Stromal cell of bone marrow (primary cell): Measurements from ENCODE around the gene VGF.
A peak's percentile ranks its signal among the peaks of the same experiment; 100 is the strongest.
"Not testable (repeated sequence)": the region's sequence is repeated elsewhere in the genome, so short reads cannot be mapped to it uniquely, and the experiment has no call there.

Experiments
- DNase-seq: peaks from one replicate; pipeline ENCODE4 v3.0.0-alpha.2; 2012; ENCODE audit warnings: low read depth

The VGF gene

DNA sequence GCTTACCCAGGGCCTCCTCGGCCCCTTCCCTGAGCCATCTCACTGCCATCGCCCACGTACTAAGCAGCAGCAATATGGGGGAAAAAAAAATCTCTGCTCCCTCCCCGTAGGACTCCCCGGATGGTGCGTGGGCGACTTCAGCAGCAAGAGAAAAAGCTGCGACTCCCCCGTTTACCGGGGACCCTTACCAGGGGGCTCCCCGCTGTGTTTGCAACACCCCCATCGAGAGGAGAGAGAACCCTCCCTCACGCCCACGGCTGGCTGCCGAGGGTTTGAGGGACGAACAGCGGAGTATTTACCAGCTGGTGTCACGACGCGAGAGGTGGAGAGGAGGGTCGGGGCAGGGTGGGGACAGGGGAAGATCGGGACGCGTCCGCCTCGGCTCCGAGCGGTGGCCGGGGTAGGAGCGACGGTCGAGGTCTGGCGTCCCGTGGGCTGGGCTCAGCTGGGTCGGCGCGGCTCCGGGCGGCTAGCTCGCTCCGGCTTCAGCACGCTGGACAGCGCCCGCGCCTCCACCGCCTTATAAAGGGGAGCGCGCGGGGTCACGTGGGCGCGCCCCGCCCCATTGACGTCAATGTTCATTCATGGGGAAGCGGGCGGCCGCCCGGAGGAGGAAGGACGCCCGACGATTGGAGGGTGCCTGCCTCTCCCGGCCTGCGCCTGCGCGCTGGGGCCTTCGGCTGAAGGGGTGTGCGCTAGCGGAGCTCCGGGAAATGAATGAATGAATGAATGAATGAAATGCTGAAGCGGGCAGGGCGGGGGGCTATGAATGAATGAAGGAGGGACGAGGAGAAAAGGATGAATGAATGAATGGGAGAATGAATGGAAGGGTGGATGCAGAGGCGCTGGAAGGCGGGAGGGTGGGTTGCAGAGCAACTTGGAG lies at the start of gene VGF:
Gene VGF (minus strand): TSS at position 495 of the 883 bp plus-strand sequence. CDS start 726 bp downstream, outside the sequence.
- DNase-seq: peak; percentile 83

DNA sequence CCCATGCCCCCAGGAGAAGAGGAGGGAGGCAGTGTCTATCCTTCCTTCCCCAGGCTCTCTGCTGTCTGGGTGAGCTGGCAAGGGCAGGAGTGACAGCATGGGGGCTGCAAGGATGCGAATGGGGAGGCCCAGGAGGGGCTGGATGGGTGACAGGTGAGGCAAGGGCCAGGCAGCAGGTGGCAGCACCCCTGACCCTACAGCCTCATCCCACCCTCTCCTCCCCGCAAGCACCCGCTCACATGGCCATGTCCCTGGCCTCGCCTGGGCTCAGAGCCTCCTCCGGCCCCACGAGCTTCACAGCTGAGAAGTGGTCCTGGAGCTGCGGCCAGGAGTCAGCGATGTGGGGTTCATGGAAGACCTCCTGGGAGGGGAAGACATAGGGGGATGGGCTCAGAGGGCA lies 46.6 kb upstream of the VGF start:
- no peak for DNase-seq

DNA sequence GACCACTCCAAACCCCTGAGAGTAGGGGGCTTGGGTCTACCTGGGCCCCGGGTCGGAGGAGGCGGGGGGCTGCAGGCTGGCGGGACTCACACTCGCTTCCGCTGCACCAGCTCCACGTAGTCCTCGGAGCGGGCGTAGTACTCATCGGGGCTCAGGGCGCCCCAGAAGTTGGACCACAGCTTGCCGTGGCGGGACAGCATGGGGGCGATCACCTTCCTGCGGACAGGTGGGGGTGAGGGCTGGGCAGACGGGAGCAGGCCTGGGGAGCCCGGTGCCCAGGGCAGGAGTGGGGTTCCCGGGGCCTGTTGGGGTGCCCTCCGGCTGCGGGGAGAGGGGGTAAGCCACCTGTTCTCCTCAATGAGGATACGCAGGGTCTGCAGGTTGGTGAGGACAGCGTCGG lies 46.1 kb upstream of the VGF start:
- no peak for DNase-seq

DNA sequence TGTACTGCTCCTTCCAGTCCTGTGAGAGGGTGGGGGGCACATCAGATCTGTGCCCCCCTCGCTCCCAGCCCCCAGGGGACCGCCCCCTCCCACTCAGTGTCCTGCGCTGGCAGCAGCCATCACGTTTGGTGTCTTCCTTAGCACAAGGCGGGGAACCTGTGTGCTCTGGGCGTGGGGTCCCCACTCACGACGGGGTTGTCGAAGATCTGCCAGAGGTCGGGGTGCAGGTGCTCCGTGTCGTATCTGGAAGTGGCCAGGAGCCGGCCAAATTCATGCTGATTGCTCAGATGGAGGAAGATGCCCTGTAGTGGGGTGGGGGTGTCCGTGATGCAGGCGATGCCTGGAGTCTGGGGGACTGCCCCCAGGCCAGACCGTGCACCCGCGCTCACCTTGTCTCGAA lies 44.8 kb upstream of the VGF start:
- DNase-seq: no peak

DNA sequence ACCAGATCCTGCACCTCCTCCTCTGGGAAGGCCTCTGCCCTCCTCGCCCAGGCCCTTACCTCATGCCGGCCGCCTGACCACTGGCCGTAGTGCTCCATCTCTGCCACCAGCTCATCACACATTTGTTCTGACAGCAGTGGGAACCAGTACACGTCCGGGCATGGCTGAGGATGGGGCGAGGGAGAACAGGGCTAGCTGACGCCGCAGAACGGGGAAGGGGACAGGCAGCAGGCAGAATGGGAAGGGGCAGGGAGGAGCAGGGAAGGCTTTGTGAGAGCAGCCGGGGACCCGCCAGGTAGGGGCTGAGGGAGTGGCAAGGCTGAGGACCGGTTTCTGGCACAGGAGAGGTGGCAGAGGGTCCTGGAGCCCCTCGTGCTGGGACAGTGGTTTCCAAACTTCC lies 43.4 kb upstream of the VGF start:
- no peak for DNase-seq

DNA sequence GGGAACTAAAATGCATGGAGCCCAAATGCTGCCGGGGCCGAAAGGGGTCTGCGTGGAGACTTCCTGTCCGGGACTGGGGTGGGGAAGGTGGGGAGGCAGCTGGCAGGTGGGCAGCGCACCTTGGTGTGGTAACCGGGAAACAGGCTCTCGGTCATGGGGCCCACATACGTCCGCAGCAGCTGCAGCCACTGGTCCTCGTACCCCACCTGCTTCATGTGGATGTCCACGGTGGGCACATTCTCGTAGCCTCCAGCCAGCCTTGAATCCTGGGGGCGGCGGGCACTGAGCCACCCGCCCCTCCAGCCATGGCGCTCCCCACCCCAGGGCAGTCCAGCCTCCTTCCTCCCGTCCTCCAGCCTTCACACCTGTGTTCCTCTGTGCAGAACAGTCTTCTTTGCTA lies 42.1 kb upstream of the VGF start:
- no peak for DNase-seq

DNA sequence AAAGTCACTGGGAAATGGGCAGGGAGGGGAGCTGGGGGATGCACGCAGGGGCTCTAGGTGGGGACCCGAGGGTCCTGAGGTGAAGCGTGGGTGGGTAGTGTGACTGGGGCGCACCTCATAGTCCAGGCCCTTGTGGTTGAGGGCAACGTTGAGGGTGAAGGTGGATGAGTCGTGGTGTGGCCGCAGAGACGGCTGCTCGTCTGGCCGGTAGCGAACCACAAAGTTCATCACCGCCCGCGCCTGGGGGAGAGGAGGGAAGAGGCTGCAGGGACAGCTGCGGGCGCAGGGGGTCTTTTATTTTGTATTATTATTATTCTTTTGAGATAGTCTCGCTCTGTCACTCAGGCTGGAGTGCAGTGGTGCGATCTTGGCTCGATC lies 41.3 kb upstream of the VGF start:
- no peak for DNase-seq

DNA sequence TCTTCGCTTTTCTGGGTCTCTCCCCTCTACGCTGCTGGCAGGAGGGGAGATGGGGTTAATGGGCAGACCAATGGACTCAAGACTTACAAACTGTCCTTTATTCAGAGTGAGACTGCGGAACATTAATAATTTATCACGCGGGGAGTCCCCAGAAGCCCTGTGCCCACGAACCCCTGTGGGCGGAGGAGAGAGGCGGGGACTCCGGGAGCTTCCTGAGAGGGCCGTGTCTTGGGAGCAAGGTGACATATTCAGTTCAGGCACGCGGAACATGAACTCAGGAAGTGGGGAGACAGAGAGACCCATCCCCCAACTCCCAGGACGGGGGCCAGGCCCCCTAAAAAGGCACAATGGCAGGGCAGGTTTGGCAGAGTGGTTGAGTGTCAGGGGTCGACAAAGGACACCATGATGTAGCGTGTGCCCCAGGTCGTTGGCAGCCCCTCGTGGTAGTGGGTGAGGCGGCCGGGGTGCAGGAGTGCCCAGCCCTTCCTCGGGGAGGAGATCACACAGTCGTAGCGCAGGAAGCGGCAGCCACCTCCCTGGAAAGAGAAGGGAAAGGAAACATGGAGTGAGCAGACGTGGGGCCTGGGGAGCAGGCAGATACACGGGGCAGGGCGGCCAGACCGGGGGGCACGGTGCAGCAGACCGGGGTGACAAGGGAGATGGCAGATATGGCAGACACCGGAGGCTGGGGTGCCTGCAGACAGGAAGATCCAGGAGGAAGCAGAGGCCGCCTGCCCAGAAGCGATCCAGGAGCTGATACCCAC lies 40.7 kb upstream of the VGF start:
- DNase-seq: no peak

DNA sequence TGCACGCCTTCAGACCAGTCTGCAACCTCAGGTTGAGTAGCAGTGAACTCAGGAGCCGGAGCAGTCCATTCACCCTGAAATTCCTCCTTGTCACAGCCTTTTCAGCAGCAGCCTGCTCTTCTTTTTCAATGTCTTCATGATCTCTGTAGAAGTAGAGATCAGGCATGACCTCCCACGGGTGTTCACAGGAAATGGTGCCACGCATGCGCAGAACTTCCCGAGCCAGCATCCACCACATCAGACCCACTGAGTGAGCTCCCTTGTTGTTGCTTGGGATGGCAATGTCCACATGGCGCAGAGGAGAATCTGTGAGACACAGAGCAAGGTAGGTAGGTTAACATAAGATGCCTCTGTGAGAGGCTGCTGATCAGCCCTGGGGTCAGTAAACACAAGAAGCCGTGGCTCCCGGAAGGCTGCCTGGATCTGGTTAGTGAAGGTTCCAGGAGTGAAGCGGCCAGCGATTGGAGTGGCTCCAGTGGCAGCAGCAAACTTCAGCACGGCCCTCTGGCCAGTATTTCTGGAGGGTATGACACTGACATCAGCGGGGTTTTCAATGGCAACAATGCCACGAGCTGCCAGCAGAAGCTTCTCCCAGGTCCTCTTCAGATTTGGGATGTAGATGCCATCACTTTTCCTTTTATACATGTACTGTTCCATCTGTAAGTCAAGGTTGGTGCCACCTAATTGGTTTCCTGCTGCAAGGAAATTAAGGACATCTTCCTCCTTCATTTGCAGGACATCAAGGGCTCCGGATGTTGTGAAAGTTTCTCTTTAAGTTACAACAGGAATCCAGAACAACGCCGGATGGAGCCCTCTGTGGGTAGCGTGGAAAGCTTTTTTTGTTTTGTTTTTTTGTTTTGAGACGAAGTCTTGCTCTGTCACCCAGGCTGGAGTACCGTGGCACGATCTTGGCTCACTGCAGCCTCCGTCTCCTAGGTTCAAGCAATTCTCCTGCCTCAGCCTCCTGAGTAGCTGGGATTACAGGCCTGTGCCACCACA lies 38.7 kb upstream of the VGF start:
- DNase-seq: not testable (repeated sequence)

DNA sequence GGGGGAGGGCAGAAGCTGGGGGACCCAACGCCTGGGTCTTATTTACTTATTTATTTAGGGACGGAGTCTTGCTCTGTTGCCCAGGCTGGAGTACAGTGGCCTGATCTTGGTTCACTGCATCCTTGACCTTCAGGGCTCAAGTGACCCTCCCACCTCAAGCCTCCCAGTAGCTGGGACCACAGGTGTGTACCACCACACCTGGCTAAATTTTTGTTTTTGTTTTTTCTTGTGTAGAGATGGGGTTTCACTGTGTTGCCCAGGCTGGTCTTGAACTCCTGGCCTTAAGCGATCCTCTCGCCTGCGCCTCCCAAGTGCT lies 37.2 kb upstream of the VGF start:
- DNase-seq: no peak

DNA sequence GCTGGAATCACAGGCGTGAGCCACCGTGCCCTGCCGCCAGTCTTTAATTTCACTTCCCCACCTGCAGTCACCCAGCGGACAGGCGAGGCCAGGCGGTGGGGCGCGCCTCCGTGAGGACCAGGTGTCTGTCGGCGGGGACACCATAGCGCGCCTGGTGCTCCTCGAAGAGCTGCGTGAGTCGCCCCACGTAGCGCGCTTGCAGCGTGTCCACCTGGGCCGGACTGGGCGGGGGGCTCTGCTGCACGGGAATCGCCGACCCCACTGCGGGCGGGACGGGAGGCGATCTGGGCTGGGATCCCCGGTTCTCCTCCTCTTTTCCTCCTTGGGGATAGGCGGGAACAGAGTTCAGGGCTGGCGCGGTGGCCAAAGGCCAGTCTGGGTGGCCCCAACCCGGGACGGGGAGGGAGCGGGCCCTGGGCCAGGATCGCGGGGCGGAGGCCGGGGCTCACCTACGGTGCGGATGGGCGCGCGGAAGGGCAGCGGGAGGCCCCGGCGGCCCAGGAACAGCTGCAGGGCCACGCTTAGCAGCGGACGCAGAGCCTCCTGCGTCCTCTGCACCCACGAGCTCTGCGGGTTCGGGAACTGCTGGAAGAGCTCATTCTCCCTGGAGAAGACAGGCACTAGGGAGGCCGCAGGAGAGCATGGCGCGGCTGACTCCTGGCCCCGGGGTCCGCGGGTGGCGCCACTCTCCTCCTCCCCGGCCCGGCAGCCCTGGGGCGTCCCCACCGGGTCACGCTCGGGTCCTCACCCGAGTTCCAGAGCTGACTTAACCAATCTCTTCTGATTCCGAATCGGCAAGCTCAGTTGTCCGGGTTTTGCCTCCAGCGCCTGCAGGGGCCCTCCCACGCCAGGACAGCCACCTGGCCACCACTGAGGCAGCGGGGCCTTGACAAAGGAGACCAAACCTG lies 36.6 kb upstream of the VGF start:
- DNase-seq: no peak

DNA sequence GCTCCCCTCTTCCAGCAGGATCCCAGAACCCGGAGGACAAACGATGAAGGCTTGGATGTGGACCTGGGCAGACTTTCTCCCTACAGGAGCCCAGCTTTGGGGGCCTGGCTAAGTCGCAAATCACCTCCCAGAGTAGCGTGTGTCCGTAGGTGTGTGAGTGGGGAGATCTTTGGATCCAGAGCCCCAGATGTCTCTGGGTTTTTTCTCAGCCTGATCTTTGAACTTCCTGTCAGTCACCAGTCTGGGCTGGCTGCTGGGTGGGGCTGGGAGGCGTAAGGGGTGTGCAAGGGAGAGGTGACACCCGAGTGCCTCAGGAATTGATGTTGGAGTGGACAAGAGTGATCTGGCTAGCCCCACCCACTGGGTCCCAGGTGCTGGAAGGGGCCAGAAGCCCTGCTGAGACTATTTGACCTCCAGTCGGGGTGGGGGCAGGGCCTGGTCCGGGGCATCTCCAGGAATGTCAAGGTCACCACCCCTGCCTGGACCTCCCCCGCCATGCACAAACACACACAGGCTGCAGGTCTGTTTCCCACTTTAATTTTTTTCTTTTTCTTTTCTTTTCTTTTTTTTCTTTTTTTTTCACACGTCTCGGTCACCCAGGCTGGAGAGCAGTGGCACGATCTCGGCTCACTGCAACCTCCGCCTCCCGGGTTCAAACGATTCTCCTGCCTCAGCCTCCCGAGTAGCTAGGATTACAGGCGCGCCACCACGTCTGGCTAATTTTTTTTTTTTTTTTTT lies 35.7 kb upstream of the VGF start, which contains the start of gene MOGAT3:
Gene MOGAT3 (minus strand): TSS at position 175 of the 738 bp plus-strand sequence. CDS start 182 bp downstream, outside the sequence.
- DNase-seq: no peak

DNA sequence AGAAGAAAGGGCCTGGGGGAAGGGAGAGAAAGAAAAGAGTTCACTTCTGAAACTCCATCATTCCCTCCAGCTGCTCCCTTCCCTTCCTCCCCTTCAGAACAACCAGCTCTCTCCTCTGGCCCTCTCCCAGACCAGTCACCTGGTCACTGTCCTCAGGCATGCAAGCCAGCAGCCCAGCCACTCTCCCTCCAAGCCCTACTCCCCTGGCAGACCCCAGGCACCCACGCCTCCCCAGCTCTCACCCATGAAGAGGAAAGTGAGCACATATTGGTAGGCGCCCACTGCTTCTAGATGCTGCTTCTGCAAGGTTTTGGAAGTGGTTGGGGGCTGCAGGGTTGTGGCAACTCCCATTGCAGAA lies 35.1 kb upstream of the VGF start:
- no peak for DNase-seq

DNA sequence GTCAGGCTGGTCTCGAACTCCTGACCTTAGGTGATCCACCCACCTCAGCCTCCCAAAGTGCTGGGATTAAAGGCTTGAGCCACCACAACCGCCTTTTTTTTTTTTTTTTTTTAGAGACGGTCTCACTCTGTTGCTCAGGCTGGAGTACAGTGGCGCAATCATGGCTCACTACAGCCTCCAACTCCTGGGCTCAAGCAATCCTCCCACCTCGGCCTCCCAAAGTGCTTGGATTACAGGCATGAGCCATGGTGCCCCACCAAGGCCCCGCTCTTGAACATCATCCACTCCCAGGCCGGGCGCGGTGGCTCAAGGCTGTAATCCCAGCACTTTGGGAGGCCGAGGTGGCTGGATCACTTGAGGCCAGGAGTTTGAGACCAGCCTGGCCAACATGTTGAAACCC lies 34.2 kb upstream of the VGF start:
- DNase-seq: not testable (repeated sequence)

DNA sequence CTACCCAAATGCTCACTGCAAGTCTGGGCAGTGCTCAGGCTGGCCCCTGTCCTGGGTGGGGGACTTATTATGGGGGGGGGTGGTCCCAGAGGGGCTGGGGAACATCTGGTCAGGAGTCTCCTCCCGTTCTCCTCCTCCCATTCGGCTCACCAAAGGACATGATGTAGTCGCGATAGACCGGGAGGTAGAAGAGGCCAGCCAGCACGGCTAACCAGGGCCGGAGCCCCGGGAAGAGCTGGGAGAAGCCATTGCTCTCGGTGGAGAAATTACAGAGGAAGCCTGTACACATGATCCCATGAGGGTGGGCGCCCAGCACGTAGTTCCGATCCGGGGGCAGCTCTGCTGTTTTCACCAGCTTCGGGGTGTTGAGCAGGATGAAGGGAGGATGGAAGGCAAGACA lies 33.1 kb upstream of the VGF start:
- no peak for DNase-seq

DNA sequence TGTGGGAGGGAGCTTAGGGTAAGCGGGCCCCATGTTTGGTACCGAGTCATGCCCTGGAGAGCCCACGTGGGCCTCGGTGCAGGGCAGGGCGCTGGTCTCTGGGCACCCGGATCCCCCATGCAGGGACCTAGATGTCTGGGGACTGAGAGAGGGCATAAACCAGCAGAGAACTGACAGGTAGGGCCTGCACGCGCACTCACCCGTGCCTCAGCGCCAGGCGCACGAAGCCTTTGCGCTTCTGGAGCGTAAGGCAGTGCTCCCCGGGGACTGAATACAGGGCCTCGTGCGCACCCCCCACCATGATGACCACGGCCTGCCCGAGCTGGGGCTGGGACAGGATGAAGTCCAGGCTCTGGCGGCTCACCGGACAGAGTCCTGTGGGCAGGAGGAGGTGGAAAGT lies 32.6 kb upstream of the VGF start:
- no peak for DNase-seq

DNA sequence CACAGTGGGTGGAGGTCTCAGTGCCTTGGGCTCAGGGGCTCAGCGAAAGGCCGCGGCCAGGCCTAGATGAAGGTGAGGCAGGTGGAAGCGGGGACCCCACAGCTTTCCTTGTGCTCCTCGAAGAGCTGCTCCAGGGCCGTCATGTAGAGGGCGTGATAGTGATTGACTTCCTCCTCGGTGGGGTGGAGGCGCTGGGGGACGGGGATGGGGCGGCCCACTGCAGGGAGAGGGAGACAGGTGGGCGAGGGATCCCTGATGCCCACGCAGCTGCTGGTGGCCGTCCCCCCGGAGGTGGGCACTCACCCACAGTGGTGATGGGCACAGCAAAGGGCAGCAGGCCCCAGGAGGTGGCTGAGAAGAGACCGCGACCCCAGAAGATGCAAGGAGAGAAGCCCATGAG lies 30.5 kb upstream of the VGF start:
- DNase-seq: no peak

DNA sequence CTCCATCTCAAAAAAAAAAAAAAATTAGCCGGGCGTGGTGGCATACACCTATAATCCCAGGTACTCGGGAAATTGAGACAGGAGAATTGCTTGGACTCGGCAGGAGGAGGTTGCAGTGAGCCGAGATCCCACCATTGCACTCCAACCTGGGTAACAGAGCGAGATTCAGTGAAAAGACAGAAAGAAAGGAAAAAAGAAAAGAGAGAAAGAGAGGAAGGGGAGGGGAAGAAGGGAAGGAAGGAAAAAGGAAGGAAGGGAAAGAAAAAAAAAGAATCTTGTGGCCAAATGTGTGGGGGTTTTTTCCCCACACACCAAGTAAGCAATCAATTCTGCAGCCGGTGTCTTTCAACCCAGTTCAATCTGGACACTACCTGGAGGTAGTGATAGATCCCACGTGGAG lies 23.7 kb upstream of the VGF start:
- DNase-seq: no peak

DNA sequence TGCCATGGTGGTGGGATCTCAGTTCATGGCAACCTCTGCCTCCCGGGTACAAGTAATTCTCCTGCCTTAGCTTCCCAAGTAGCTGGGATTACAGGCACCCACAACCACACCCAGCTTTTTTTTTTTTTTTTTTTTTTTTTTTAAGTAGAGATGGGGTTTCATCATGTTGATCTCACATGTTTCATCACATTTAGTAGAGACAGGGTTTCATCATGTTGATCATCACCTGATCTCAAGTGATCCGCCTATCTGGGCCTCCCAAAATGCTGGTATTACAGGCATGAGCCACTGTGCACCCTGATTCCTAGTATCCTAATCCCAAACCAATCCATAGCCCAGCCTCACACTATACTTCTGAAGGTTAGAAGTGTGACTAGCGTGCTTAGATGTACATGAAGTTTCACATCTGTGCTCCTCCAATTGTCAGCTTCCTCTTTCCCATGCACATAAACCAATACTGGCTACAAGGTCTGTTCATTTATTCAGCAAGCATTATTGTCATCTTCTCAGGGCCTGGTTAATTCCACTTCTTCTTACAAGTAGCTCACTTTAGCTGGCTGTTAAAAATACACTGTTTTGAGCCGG lies 21.6 kb upstream of the VGF start:
- no peak for DNase-seq

DNA sequence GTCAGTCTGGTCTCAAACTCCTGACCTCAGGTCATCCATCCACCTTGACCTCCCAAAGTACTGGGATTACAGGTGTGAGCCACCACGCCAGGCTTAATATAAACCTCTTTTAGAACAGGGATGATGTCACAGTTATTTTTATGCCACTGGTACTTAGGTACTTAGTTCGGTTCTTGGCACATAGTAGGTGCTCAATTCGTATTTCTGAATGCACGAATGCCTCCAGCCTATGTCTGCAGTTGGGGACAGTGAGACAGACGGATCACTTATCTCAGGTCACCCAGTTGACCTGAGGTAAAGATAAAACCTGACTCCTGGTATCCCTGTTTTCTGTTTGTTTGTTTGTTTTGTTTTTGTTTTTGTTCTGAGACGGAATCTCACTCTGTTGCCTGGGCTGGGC lies 20.8 kb upstream of the VGF start:
- no peak for DNase-seq
